NT2/D1 (cell line): ENCODE measurements around the gene DGKH.

Experiments
- DNase-seq: peaks from one replicate; pipeline ENCODE4 v3.0.0-alpha.2; 2011; ENCODE audit warnings: low read depth, low spot score
- H3K27me3 ChIP-seq: 2 replicates; pipeline ENCODE4 v1.6.0; 2011; ENCODE audit warnings: mild to moderate bottlenecking; ENCODE audit not compliant: insufficient read length, insufficient read depth
- H3K36me3 ChIP-seq: 2 replicates; pipeline ENCODE4 v1.6.1; 2011; ENCODE audit warnings: mild to moderate bottlenecking, low read length, mixed read lengths; ENCODE audit not compliant: insufficient read depth, insufficient read length
- H3K4me1 ChIP-seq: 2 replicates; pipeline ENCODE4 v1.5.1; 2011; ENCODE audit not compliant: insufficient read depth, insufficient read length
- H3K4me3 ChIP-seq: 2 replicates; pipeline ENCODE4 v1.5.1; 2011; ENCODE audit warnings: low read depth; ENCODE audit not compliant: insufficient read length
- H3K9ac ChIP-seq: 2 replicates; pipeline ENCODE4 v1.6.0; 2011; ENCODE audit warnings: low read depth; ENCODE audit not compliant: insufficient read length
- H3K9me3 ChIP-seq: 2 replicates; pipeline ENCODE4 v1.5.1; 2011; ENCODE audit warnings: mild to moderate bottlenecking, low read length; ENCODE audit not compliant: insufficient read depth
- SUZ12 ChIP-seq: IDR thresholded peaks from 2 replicates; pipeline ENCODE4 v1.6.1; 2011; ENCODE audit not compliant: insufficient read length, insufficient read depth; ENCODE audit errors: extremely low read depth
- YY1 ChIP-seq: IDR thresholded peaks from 2 replicates; pipeline ENCODE4 v1.6.1; 2011; ENCODE audit not compliant: insufficient read length, insufficient read depth
- ZNF274 ChIP-seq: IDR thresholded peaks from 2 replicates; pipeline ENCODE4 v1.6.1; 2011; ENCODE audit warnings: mild to moderate bottlenecking, low read depth, low read length

The DGKH gene

DNA sequence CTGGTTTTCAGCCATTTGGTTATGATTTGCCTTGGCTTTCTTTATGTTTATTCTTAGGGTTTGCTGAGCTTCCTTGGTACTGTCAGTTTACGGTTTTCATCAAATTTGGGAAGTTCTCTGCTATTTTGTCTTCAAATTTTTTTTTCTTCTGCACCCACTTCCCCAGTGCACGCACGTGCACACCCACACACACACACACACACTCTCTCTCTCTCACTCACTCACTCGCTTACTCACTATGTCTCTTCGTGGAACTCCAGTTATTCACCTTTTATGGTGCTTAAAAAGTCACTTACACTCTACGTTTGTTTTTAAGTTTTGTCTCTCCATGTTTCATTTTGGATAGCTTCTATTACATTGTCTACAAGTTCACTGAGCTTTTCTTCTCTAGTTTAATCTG lies 230.6 kb downstream of the DGKH start:
- no peak for DNase-seq
- no peaks in the 10 kb centered on the region for H3K4me1 ChIP-seq
- no peak overlapping the region for H3K4me3 ChIP-seq
- TF ChIP-seq YY1 (no peak), ZNF274 (no peak), SUZ12 (no peak)
- H3K36me3 ChIP-seq: no peaks in the 10 kb centered on the region
- no peaks in the 10 kb centered on the region for H3K27me3 ChIP-seq
- H3K9ac ChIP-seq: no peak overlapping the region
- H3K9me3 ChIP-seq: no peaks in the 10 kb centered on the region

- TF ChIP-seq ZNF274 (no peak), YY1 (no peak), SUZ12 (no peak)
- DNase-seq: no peak
- H3K4me3 ChIP-seq: no peak overlapping the region
- H3K9ac ChIP-seq: no peak overlapping the region
- H3K9me3 ChIP-seq: no peaks in the 10 kb centered on the region
- H3K36me3 ChIP-seq: no peaks in the 10 kb centered on the region
- H3K4me1 ChIP-seq: no peaks in the 10 kb centered on the region
- no peaks in the 10 kb centered on the region for H3K27me3 ChIP-seq
Observed at GRCh38 chr13:42279986-42280385, 231.5 kb downstream of the DGKH start.

DNA sequence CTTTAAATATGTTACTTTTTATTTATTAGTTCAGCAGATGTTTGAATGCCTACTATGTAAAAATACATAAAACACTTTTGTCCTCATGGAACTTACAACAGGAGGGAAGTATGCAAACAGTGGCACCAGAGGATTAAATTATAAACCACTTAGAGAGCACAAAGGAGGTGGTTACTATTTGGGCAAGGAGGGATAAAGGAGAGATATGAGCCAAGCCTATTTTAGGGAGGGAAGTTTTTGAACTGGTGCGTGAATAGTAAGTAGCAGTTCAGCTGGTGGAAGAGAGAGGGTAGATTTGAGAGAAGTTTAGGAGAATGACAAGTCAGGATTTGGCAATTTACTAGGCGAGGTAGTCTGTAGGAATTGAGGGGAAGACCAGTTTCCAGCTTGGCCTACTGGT lies 232.1 kb downstream of the DGKH start:
- H3K27me3 ChIP-seq: no peaks in the 10 kb centered on the region
- H3K36me3 ChIP-seq: no peaks in the 10 kb centered on the region
- H3K9ac ChIP-seq: no peak overlapping the region
- no peak for DNase-seq
- TF ChIP-seq ZNF274: no peak
- no peak for TF ChIP-seq YY1
- TF ChIP-seq SUZ12: no peak
- no peaks in the 10 kb centered on the region for H3K9me3 ChIP-seq
- no peaks in the 10 kb centered on the region for H3K4me1 ChIP-seq
- no peak overlapping the region for H3K4me3 ChIP-seq

DNA sequence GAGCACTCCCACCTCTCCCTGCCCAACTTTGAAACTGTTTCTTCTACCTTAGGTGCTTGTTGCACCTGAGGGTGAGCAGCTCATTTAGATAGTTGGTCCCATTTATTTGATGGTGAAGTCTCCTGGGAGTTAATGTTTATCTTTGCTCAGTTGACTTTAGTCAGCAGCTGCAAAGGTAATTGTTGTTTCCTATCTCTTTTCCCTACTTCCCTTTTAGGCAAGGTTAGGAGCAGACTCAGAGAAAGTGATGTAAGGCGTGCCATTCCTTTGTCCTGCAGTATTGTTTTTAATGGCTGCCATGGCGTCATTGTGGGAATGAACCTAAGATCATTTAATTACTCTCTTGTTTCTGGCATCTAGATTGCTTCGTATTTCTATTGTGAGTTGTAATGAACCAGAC lies 235.1 kb downstream of the DGKH start:
- H3K9me3 ChIP-seq: no peaks in the 10 kb centered on the region
- DNase-seq: no peak
- H3K36me3 ChIP-seq: peaks cover 10% of the 10 kb centered on the region
- H3K4me1 ChIP-seq: no peaks in the 10 kb centered on the region
- H3K4me3 ChIP-seq: no peak overlapping the region
- no peaks in the 10 kb centered on the region for H3K27me3 ChIP-seq
- TF ChIP-seq ZNF274 (no peak), YY1 (no peak), SUZ12 (no peak)
- H3K9ac ChIP-seq: no peak overlapping the region

DNA sequence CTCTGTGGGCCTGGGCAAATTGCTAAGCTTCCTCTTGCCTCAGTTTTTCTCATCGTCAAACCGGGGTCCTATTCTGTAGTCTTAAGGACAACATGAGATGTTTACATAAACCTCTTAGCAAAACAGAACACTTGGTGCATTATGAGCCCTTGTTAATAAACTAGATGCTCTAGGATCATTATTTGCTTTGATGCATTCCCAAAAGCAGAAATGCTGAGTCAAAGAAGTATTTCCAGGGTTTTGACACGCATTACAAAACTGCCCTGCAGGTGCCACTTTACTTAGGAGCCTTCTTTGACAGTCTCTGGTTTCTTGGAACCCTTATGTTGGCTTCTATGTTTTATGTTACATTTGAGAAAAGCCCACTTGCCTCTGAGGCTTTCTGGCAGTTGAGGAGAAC lies 235.6 kb downstream of the DGKH start:
- Histone ChIP-seq H3K36me3 (peaks cover 13% of the 10 kb centered on the region), H3K4me3 (no peak overlapping the region), H3K9ac (no peak overlapping the region), H3K9me3 (no peaks in the 10 kb centered on the region), H3K4me1 (no peaks in the 10 kb centered on the region), H3K27me3 (no peaks in the 10 kb centered on the region)
- no peak for DNase-seq
- no peak for TF ChIP-seq SUZ12
- TF ChIP-seq ZNF274: no peak
- TF ChIP-seq YY1: no peak
